Karpas-422 (cell line): Measurements from ENCODE around the gene ZNF74. TPM values are rescaled to one million over a fixed set of nuclear protein-coding genes. Genes with fewer than 3 reads are reported as not detected.
"Not testable (repeated sequence)": the region's sequence is repeated elsewhere in the genome, so short reads cannot be mapped to it uniquely, and the experiment has no call there.

ENCODE experiments used
- DNase-seq: peaks from one replicate; pipeline ENCODE4 v3.0.0-alpha.2; 2015
- H2AFZ ChIP-seq: fragments of 200-600 bp; sonication (generic); 2 replicates; pipeline ENCODE4 v1.6.1; 2014; ENCODE audit warnings: antibody characterized with exemption, low read length, mixed read lengths
- H3K27ac ChIP-seq: fragments of 200-600 bp; sonication (generic); 2 replicates; pipeline ENCODE4 v1.5.1; 2014; ENCODE audit warnings: mild to moderate bottlenecking, low read length, moderate library complexity
- H3K27me3 ChIP-seq: fragments of 200-600 bp; sonication (generic); 2 replicates; pipeline ENCODE4 v1.6.1; 2014; ENCODE audit warnings: low read length, mixed read lengths
- H3K36me3 ChIP-seq: fragments of 200-600 bp; sonication (generic); 2 replicates; pipeline ENCODE4 v1.6.1; 2014; ENCODE audit warnings: low read length, mixed read lengths; ENCODE audit not compliant: insufficient read depth
- H3K4me1 ChIP-seq: fragments of 200-600 bp; sonication (generic); 2 replicates; pipeline ENCODE4 v1.6.1; 2014; ENCODE audit warnings: mild to moderate bottlenecking, low read length, mixed read lengths
- H3K4me2 ChIP-seq: fragments of 200-600 bp; sonication (generic); 2 replicates; pipeline ENCODE4 v1.6.1; 2014; ENCODE audit warnings: low read length, low read depth, mild to moderate bottlenecking; ENCODE audit not compliant: poor library complexity, severe bottlenecking
- H3K4me3 ChIP-seq: fragments of 200-600 bp; sonication (generic); 2 replicates; pipeline ENCODE4 v1.5.1; 2014; ENCODE audit warnings: mild to moderate bottlenecking, antibody characterized with exemption, low read length, mixed read lengths
- H3K79me2 ChIP-seq: fragments of 200-600 bp; sonication (generic); 2 replicates; pipeline ENCODE4 v1.6.1; 2014; ENCODE audit warnings: mild to moderate bottlenecking, low read length, mixed read lengths
- H3K9ac ChIP-seq: fragments of 200-600 bp; sonication (generic); 2 replicates; pipeline ENCODE4 v1.6.0; 2014; ENCODE audit warnings: low read length
- H3K9me2 ChIP-seq: fragments of 200-600 bp; sonication (generic), shearing (Covaris generic); replicated peaks from 2 replicates; pipeline ENCODE4 v1.6.0; 2014; ENCODE audit warnings: mild to moderate bottlenecking, low read length, moderate library complexity; ENCODE audit not compliant: insufficient read depth
- H3K9me3 ChIP-seq: fragments of 300-700, 200-600 bp; sonication (generic); 2 replicates; pipeline ENCODE4 v1.6.1; 2014; ENCODE audit warnings: low read length, mixed read lengths
- H4K20me1 ChIP-seq: fragments of 200-600 bp; sonication (generic); 2 replicates; pipeline ENCODE4 v1.6.1; 2014; ENCODE audit warnings: mild to moderate bottlenecking, antibody characterized with exemption, low read length, low read depth; ENCODE audit not compliant: insufficient read depth
- total RNA-seq: library from RNA; depleted of rRNA; stranded (reverse); fragments of >200 nt; shearing (Covaris generic); gene quantifications from 2 replicates; pipeline ENCODE4 v1.2.3, GENCODE V29; 2014; ENCODE audit warnings: low replicate concordance

ZNF74 gene
- total RNA-seq, 1 experiment from 2014 or later = not detected

DNA sequence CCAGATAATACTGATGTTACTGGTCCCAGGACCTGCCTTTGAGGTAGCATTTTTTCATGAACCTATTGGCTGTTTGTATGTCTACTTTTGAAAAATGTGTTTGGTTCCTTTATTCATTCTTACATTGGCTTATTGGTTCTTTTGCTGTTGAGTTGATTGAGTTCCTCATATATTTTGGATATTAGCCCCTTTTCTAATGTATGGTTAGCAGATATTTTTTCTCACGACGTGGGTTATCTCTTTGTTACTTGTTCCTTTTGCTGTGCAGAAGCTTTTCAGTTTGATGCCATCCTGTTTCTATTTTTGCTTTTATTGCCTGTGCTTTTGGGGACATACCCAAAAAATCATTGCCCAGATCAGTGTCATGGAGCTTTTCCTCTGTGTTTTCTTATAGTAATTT, 9.8 kb upstream of the ZNF74 start:
- Histone ChIP-seq H4K20me1 (no peaks in the 10 kb centered on the region), H2AFZ (no peak overlapping the region), H3K4me1 (no peaks in the 10 kb centered on the region), H3K27me3 (no peaks in the 10 kb centered on the region), H3K9me3 (no peaks in the 10 kb centered on the region), H3K79me2 (no peaks in the 10 kb centered on the region), H3K36me3 (no peaks in the 10 kb centered on the region), H3K27ac (no peak overlapping the region), H3K4me3 (no peak overlapping the region), H3K9me2 (no peaks in the 10 kb centered on the region), H3K9ac (no peak overlapping the region), H3K4me2 (no peak overlapping the region)
- DNase-seq = no peak

DNA sequence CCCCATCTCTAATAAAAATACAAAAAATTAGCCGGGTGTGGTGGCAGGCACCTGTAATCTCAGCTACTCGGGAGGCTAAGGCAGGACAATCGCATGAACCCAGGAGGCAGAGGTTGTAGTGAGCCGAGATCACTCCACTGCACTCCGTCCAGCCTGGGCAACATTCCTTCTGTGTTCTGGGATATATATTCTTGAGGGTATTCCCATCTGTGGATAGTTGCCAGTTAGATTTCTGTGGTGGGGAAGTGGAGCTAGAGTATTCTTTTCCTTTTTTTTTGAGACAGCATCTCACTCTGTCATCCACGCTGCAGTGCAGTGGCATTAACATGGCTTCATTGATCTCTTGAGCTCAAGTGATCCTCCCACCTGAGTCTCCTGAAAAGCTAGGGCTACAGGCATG, 9.1 kb upstream of the ZNF74 start:
- Histone ChIP-seq H3K4me3 (no peak overlapping the region), H3K4me1 (no peaks in the 10 kb centered on the region), H4K20me1 (no peaks in the 10 kb centered on the region), H3K27me3 (no peaks in the 10 kb centered on the region), H2AFZ (no peak overlapping the region), H3K79me2 (no peaks in the 10 kb centered on the region), H3K9me2 (no peaks in the 10 kb centered on the region), H3K4me2 (no peak overlapping the region), H3K27ac (no peak overlapping the region), H3K9ac (no peak overlapping the region), H3K36me3 (no peaks in the 10 kb centered on the region), H3K9me3 (no peaks in the 10 kb centered on the region)
- DNase-seq = no peak

DNA sequence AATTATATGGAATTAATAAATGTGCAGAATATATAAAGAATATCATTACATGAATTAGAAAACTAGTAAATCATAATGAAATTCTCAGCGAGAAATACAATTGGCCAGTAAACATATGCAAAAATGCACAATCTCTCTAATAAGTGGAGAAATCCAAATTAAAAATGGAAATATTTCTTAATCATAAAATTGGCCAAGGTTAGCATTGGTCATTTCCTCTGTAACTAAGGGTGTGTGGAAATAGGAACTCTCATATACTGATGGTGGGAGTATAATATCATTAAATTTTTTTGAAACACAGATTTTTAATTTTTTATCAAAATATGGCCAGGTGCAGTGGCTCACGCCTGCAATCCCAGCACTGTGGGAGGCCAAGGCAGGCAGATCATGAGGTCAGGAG, 7.6 kb upstream of the ZNF74 start:
- Histone ChIP-seq H3K4me3 (no peak overlapping the region), H4K20me1 (no peaks in the 10 kb centered on the region), H3K4me1 (no peaks in the 10 kb centered on the region), H3K36me3 (no peaks in the 10 kb centered on the region), H3K9me3 (no peaks in the 10 kb centered on the region), H2AFZ (no peak overlapping the region), H3K27me3 (no peaks in the 10 kb centered on the region), H3K9ac (no peak overlapping the region), H3K27ac (no peak overlapping the region), H3K4me2 (no peak overlapping the region), H3K79me2 (no peaks in the 10 kb centered on the region), H3K9me2 (no peaks in the 10 kb centered on the region)
- no peak for DNase-seq

DNA sequence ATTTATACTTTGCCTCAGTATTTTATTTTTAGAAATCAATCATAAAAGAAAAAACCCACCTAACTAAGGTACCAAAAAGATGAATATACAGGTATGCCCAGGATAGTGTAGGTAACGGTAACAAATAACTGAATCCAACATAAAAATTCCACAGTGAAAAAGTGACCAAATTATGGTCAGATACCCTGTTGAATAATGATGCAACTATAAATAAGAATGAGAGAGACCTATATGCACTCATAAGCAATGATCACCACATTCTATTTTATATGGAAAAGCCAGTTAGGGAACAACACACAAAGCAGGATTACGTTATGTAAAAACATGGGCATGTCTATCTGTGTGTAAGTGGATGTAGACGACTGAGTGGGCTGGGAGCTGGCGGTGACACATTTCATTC, 7.0 kb upstream of the ZNF74 start:
- Histone ChIP-seq H3K79me2 (no peaks in the 10 kb centered on the region), H3K4me2 (no peak overlapping the region), H3K9ac (no peak overlapping the region), H4K20me1 (no peaks in the 10 kb centered on the region), H3K9me3 (no peaks in the 10 kb centered on the region), H3K4me3 (no peak overlapping the region), H3K27ac (no peak overlapping the region), H3K27me3 (no peaks in the 10 kb centered on the region), H3K36me3 (no peaks in the 10 kb centered on the region), H2AFZ (no peak overlapping the region), H3K4me1 (no peaks in the 10 kb centered on the region), H3K9me2 (no peaks in the 10 kb centered on the region)
- no peak for DNase-seq

DNA sequence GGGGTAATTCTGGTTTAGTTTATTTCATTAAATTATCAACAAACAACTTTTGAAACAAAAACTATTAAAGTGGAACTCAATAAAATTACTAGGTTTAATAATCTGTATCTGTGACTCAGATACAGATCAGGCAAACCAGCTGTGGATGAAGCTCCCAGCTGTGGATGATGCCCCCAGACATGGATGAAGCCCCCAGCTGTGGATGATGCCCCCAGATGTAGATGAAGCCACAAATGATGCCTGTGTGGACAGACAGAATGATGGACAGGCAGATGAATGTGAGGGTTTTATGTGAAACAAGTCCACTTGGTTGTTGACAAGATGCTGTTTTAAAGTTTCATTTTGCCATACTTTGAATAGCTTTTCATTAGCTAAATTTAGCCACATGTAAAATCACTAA, 5.8 kb upstream of the ZNF74 start:
- H2AFZ ChIP-seq = no peak overlapping the region
- no peak overlapping the region for H3K9ac ChIP-seq
- DNase-seq = no peak
- H3K4me1 ChIP-seq = no peaks in the 10 kb centered on the region
- H3K79me2 ChIP-seq = no peaks in the 10 kb centered on the region
- no peaks in the 10 kb centered on the region for H3K27me3 ChIP-seq
- no peaks in the 10 kb centered on the region for H3K9me2 ChIP-seq
- no peak overlapping the region for H3K4me3 ChIP-seq
- no peaks in the 10 kb centered on the region for H3K9me3 ChIP-seq
- no peaks in the 10 kb centered on the region for H3K36me3 ChIP-seq
- H3K4me2 ChIP-seq = no peak overlapping the region
- no peak overlapping the region for H3K27ac ChIP-seq
- H4K20me1 ChIP-seq = no peaks in the 10 kb centered on the region

DNA sequence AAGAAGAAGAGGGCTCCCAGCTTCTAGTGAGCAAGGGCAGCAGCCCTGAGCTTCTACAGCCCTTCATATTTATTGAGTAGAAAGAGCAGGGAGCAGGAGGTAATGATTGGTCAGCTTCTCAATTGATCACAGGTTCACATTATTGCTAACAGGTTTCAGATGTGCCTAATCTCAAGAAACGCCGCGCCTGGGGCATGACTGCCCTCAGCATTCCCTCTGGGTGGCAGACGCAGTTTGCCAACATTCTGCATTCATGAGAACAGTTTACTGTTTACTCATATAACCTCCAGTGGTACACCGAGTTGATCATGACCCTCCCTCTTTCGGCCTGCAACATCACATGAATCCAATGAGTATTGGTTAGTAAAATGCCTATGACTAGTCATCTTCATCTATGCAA, 4.7 kb upstream of the ZNF74 start:
- Histone ChIP-seq H3K4me2 (no peak overlapping the region), H3K9ac (no peak overlapping the region), H3K4me3 (no peak overlapping the region), H4K20me1 (no peaks in the 10 kb centered on the region), H3K36me3 (no peaks in the 10 kb centered on the region), H3K9me2 (no peaks in the 10 kb centered on the region), H2AFZ (no peak overlapping the region), H3K79me2 (no peaks in the 10 kb centered on the region), H3K27ac (no peak overlapping the region), H3K9me3 (no peaks in the 10 kb centered on the region), H3K27me3 (no peaks in the 10 kb centered on the region), H3K4me1 (no peaks in the 10 kb centered on the region)
- no peak for DNase-seq

DNA sequence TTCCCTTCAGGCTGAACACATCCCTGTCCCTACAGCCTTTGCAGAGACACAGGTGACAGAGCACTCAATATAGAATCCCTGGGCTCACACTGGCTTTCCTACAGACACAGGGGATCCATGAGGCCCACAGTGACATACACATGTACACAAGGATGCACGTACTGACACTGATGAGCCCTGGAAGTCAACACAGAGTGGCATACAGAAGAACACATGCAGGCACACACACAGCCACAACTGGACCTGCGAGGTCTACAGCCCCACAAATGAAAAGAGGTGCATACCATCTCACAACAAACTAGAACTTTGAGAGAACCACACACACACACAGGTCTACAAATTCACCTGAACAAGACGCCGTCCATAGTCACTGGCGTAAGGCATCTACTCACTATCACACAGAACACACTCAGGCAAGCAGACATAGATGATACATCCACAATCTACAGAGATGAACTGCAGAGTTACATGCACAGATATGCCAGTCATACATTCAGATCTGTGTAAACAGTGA, 3.5 kb upstream of the ZNF74 start:
- no peak overlapping the region for H3K27ac ChIP-seq
- no peak overlapping the region for H2AFZ ChIP-seq
- H3K79me2 ChIP-seq = no peaks in the 10 kb centered on the region
- no peaks in the 10 kb centered on the region for H3K36me3 ChIP-seq
- no peak overlapping the region for H3K4me3 ChIP-seq
- H3K4me1 ChIP-seq = no peaks in the 10 kb centered on the region
- no peaks in the 10 kb centered on the region for H3K27me3 ChIP-seq
- H3K4me2 ChIP-seq = no peak overlapping the region
- H3K9ac ChIP-seq = no peak overlapping the region
- H3K9me3 ChIP-seq = no peaks in the 10 kb centered on the region
- DNase-seq = no peak
- no peaks in the 10 kb centered on the region for H3K9me2 ChIP-seq
- H4K20me1 ChIP-seq = no peaks in the 10 kb centered on the region

DNA sequence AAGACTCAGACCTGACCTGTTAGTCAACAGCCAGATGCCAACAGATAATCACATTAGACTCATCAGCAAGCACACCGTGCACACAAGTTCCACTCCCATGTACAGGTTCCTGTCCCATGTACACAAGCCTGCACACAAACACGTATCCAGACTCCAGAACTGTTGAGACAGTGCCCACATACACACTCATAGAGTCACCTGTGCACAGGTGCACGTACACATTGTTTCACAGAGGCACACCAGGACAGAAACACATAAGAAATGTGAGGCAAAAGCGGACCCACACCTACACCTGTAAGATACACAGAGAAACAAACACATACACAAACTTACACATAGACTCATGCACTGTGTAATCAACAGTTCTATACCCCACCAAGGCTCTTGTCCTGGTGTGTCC, 2.7 kb upstream of the ZNF74 start:
- Histone ChIP-seq H2AFZ (no peak overlapping the region), H3K4me1 (no peaks in the 10 kb centered on the region), H3K27ac (no peak overlapping the region)

DNA sequence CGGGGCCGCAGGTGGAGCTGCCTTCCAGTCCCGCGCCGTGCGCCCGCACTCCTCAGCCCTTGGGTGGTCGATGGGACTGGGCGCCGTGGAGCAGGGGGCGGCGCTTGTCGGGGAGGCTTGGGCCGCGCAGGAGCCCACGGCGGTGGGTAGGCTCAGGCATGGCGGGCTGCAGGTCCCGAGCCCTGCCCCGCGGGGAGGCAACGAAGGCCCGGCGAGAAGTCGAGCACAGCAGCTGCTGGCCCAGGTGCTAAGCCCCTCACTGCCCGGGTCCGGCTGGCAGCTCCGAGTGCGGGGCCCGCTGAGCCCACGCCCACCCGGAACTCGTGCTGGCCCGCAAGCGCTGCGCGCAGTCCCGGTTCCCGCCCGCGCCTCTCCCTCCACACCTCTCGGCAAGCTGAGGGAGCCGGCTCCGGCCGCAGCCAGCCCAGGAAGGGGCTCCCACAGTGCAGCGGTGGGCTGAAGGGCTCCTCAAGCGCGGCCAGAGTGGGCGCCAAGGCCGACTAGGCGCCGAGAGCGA, 1.5 kb upstream of the ZNF74 start:
- not testable (repeated sequence) for H3K9me2 ChIP-seq, DNase-seq, H3K4me2 ChIP-seq, H3K4me3 ChIP-seq, H3K36me3 ChIP-seq, H3K27me3 ChIP-seq, H3K4me1 ChIP-seq, H3K9ac ChIP-seq, H2AFZ ChIP-seq, H3K27ac ChIP-seq, H3K9me3 ChIP-seq, H4K20me1 ChIP-seq, H3K79me2 ChIP-seq

More for the DNA sequence above, 2.7 kb upstream of the ZNF74 start:
- no peaks in the 10 kb centered on the region for H4K20me1 ChIP-seq
- no peak for DNase-seq
- H3K79me2 ChIP-seq = no peaks in the 10 kb centered on the region
- no peak overlapping the region for H3K9ac ChIP-seq
- no peak overlapping the region for H3K4me2 ChIP-seq
- H3K9me3 ChIP-seq = no peaks in the 10 kb centered on the region
- no peaks in the 10 kb centered on the region for H3K27me3 ChIP-seq
- H3K4me3 ChIP-seq = no peak overlapping the region
- H3K36me3 ChIP-seq = no peaks in the 10 kb centered on the region
- no peaks in the 10 kb centered on the region for H3K9me2 ChIP-seq
